GM19099 (cell line): ENCODE measurements around the gene ABHD12B.

Source experiments
- POLR2A ChIP-seq: IDR thresholded peaks from 3 replicates; pipeline ENCODE4 v1.6.1; 2011; ENCODE audit warnings: low read depth; ENCODE audit not compliant: insufficient read length; ENCODE audit errors: extremely low read depth

Gene ABHD12B

GRCh38 chr14:50871914-50872732, at the start of gene ABHD12B:
ABHD12B (plus strand) TSS chr14:50872053; CDS start chr14:50872175, 122 bp downstream.
- TF ChIP-seq POLR2A: no peak

DNA sequence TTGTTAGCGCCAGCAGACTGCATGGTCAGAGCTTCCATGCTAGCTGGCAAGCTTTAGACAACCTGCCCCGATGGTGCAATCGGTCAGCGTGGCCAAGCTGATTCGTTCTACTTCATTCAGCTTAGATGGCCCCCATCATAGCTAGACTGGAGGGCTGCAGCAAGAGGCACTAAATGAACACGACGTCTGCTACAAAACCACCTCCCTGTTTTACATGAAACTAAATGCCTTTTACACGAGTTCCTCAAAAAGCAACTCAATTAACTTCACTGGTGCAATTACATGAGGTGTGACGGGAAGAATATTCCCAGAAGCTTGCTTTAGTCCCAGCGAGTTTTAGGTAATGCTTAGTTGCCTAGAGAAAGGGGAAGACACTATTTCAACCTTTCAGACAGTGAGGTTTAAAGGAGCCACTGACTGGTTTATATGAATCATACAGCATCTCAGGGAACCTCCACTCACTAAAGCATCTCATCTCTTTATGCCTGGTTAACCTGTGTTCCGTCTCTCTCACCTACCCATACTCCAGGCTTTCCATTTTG, 49.3 kb upstream of the ABHD12B start:
- TF ChIP-seq POLR2A: no peak

- no peak for TF ChIP-seq POLR2A
Observed at GRCh38 chr14:50823051-50823761, 48.6 kb upstream of the ABHD12B start.

GRCh38 chr14:50823762-50824636, 47.9 kb upstream of the ABHD12B start:
- peak; percentile 60 for TF ChIP-seq POLR2A

- TF ChIP-seq POLR2A: no peak
Observed at GRCh38 chr14:50825307-50825706, 46.5 kb upstream of the ABHD12B start.

DNA sequence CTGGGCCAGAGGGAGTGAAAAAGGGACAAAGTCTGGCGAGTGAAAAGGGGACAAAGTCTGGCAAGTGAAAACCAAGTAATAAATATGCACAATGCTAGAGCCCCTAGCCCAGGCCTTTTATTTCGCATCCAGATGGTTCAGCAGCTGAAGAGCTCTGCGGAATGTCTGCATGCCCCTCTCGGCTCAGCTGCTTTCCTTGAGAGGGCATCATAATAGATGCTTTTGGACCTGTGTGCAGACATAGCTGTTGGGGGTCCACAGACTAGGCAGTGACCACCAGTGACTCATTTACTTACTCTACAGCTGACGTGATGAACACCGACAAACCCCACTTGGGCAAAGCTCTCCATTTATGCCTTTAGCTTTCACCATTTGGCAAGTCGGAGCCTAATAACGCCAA, 45.2 kb upstream of the ABHD12B start:
- no peak for TF ChIP-seq POLR2A

GRCh38 chr14:50828721-50829488, 42.9 kb upstream of the ABHD12B start:
- no peak for TF ChIP-seq POLR2A

GRCh38 chr14:50829489-50830043, 42.3 kb upstream of the ABHD12B start:
- no peak for TF ChIP-seq POLR2A

DNA sequence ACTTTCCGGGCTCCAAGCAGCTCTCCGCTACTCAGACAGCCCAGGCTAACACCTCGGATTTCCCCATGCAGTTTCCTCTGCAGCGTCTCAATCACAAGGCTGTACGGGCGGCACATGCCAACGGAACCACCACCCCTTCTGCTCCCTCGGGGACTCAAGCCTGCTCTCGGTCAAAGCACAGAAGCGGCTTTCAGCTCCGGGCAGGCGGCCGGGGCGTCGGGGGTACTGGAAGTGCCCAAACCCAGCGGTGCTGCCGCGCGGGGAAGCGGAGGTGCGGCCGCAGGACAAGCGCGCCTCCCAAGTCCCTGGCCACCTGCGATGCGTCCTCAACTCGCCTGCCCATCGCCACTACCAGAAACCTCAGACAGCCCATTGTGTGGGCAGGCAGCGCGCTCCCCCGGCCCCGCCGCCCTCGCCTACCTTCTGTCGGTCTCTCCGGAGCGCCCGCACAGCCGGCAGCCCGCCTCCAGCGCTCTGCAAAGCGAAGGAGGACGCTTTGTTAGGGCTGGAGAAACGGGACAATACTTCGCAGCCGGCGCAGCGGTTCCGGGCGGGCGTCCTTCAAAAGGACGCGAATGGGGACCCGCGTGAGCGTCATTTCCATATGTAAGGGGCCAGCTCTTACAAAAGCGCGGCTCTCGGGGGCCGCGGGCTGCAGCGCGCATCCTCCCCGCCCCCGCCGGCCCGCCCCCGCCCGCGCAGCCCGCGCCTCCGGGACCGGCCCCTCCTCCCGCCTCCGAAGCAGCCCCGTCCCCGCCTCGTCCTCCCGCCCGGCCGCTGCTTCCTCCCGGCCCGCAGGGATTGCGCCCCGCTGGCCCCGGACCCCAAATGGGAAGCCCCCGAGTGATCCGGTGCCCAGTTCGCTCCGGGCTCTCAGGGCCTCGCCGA, 41.6 kb upstream of the ABHD12B start:
- no peak for TF ChIP-seq POLR2A

- peak; percentile 84 for TF ChIP-seq POLR2A
Observed at GRCh38 chr14:50830932-50831725, 40.7 kb upstream of the ABHD12B start, which contains the start of gene NIN. NIN (minus strand) TSS chr14:50831162; CDS start chr14:50822056, 9,106 bp downstream.

DNA sequence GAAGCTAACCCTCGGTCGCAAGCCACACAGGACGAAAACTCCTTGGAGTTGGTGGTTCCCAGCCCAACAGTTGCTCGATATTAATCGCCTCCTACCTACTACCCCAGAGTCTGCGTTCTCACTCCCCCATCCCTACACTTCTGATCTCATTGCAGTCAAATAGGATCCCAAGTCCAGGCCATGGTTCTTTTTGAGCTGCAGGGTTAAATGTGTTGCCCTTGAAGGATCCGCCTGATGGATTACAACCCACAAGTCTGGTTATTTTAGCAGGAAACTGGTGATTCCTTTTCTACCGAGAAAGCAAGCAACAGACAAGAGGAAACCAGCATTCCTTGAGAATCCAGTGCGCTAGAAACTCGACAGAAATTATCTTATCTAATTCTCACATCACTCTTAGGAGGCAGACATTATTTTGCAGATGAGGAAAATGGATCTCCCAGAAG, 40.1 kb upstream of the ABHD12B start:
- TF ChIP-seq POLR2A: no peak

DNA sequence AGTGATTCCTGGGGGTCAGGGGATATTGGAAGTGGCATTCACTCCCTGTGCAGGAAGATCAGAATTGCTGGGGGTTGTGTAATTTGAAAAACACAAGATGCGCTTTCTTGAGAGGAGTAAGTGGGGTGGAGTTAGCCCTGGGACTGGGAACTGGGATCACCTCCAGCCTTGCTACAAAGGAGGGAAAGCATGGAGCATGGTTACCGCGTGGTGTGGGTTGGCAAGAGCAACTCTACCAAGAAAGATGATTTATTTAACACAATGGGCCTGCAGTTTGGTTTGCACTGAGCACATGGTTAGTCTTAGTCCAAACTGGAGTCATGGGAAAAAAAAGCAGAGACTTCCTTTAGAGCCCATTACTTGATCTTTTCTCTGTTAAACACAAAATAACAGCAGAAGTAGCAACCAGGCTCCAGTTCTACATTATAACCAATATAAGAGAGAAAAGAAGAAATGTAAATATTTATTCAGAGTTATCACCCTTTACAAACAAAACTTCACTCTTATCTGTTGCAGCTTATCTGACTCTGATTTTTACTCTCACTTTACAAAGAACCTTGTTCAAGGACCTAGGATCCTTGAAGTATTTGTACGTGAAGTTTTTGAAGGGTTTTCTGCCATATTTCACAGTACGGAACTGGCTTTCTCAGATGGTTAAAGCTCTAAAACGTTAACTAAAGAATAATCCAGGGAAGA, 38.8 kb upstream of the ABHD12B start:
- TF ChIP-seq POLR2A: no peak

DNA sequence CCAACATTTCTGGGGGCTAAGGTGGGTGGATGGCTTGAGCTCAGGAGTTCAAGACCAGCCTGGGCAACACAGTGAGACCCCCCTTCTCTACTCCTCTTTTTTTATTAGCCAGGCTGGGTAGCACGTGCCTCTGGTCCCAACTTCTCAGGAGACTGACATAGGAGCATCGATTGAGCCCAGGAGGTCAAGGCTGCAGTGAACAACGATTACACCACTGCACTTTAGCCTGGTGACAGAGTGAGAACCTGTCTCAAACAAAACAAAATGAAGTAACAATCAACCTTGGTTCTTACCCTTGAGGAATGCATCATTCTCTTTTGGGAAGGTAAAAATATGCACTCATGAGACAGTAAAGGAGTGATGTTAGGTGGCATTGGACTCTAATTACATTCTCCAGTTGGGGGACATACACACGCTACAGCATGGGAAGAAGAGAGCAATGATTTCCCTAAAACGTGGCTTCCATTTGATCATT, 37.0 kb upstream of the ABHD12B start:
- no peak for TF ChIP-seq POLR2A
